GM21528 (cell line): Measurements from ENCODE around the gene ABHD2.
"Not testable (repeated sequence)": the region's sequence is repeated elsewhere in the genome, so short reads cannot be mapped to it uniquely, and the experiment has no call there.

Source experiments
- ATAC-seq: cut with Tn5 transposase; IDR thresholded peaks from one replicate; pipeline ENCODE4 v1.9.1; 2021; ENCODE audit warnings: mild to moderate bottlenecking, moderate library complexity; ENCODE audit not compliant: unreplicated experiment, low FRiP score

Gene ABHD2

GRCh38 chr15:89074402-89075012, 13.7 kb upstream of the ABHD2 start:
- ATAC-seq = no peak

DNA sequence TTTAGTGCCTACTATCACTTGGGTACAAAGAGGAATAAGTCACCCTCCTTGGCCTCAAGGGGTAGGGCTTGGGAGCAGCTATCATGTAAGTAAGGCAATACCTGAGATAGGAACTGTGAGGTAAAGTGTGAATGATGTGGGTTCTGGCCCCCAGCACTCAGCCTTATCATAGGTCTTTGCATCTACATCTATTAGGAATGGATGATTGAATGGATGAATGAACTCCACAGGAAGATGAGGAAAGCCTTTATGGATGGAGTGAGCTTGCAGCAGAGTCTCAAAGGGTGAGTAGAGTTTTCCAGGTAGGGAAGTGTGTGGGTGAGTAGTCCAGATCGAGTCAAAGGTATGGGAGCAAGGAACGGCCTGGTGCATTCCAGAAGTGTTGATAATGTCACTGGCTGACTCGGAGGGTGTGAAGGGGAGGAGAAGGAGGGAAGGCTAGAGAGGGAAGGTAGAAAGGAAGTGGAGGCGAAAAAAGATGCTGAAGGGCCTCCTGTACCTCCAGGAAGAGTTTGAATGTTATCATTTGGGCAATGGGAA, 13.1 kb upstream of the ABHD2 start:
- ATAC-seq = no peak

GRCh38 chr15:89075846-89076245, 12.4 kb upstream of the ABHD2 start:
- no peak for ATAC-seq

- ATAC-seq = no peak
Measured at GRCh38 chr15:89077750-89078149, 10.5 kb upstream of the ABHD2 start.

DNA sequence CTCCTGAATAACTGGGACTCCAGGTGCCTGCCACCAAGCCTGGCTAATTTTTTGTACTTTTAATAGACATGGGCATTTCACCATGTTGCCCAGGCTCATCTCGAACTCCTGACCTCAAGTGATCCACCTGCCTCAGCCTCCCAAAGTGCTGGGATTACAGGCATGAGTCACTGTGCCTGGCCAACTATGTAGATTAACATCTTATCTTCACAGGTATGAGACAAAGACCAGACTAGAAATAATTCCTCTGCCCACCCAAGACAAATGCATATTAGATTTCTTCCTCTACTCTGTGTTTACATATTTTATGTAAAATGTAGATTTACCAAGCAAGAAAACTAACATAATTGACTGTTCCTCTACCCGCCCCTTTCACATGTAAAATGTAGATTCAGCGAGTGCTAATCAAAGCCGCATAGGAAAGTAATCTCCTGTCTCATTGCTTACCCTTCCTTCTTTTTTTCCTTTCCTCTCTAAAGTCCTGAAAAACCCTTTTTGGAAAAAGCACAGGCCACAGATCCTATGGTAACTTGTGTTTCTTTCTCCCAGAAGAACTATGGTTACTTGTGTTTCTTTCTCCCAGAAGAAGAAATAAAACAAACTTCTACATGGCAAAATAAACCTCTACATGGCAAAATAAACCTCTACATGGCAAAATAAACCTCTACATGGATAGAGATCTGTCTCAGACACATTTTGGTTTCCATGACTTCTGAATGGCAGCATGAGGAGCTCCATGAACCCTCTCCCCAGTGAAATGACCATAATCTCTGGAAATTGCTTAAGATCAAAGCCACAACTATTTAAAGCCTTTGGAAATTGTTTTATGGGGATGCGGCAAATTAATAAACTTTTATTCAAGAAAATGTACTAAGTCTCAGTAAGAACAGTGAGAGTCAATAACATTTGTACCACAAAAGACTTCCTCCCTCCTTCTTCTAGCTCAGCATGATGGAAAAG, 9.1 kb upstream of the ABHD2 start:
- no peak for ATAC-seq

- ATAC-seq = no peak
Measured at GRCh38 chr15:89081878-89082277, 6.4 kb upstream of the ABHD2 start.

DNA sequence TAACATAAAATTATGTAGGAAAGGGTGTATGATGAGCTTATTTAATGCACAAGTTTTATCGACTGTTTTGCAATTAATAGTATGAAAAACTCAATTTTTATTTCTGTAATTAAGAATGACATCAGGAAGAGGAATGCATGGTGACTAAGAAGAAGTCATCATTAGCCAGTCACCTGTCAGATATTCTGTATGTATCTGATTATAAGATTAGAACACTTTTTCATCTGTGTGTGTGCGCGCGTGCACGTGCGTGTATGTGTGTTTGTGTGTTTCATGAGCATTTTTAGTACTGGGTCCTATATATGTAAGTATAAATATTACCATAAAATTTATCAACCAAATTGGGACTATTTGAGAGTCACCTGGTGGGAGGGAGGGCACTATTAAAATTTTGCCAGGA, 5.0 kb upstream of the ABHD2 start:
- ATAC-seq = no peak

DNA sequence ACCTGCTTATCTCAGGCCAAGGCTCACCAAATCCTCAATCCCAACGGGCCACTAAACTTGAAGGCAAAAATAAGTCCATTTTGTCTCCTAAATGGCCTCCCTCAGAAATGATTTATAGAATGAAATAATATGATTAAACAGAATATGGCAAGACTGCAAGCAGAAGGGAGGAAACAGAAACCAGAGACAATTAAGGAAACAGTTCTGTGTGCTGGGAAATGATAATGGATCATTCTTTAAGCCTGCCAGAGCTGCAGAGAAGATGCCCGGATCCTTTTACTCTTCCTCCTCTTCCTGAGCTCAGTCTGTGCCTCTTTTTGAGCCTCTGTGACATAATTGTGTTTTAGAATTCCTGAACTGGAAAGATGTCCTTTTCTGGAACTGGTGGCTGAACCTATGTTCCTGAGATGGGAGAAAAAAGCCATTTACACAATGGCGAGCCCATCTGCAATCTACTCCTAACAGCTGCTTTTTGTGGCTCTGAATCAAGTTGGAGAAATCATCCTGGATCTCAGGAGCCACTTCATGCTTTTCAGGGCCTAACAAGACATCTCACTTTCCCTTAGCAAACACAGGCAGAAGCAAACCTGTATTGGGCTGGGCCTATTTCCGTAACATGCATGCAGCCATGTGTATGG, 2.8 kb upstream of the ABHD2 start:
- no peak for ATAC-seq

DNA sequence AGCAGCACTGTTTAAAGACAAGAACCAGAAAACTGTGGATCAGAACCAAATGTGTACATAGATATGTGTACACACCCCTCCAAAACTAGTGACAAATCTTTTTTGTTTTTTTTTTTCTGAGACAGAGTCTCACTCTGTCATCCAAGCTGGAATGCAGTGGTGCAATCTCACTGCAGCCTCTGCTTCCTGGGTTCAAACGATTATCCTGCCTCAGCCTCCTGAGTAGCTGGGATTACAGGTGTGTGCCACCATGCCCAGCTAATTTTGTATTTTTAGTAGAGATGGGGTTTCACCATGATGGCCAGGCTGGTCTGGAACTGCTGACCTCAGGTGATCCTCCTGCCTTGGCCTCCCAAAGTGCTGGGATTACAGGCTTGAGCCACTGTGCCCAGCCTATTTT, 2.3 kb upstream of the ABHD2 start:
- not testable (repeated sequence) for ATAC-seq

- not testable (repeated sequence) for ATAC-seq
Measured at GRCh38 chr15:89086390-89086789, 1.9 kb upstream of the ABHD2 start.

GRCh38 chr15:89087161-89087829, 961 bp upstream of the ABHD2 start:
- ATAC-seq = no peak

DNA sequence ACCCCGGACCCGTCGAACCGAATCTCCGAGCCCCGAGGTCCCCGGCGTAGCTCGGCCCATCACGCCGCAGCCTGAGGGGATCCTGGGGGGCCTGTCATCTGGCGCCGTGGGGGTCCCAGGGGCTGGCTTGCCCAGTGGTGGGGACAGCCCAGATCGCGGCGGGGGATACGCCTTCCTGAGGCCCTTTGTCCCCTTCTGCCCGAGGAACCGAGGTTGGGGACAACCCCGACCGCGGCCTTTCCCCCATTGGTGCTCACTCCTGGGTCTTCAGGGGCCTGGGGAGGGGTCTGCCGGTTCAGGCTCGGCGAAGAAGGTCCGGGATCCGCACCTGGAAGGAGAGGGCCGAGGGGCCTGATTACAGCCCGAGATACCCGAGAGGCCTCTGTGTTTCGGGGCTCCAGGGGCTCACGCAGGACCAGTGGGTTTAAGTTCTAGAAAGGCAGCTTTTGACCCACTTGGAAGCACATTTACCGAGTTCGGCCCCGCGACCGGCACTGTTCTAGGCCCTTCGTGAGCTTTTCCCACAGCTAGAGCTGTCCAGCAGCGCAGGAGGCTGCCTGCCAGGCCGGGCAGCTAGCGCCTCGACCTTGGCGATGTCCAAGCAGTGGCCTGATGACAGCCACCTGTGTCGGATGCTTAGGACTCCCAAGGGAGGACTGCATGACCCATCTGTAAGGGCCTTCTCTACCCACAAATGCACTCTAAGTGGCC, 504 bp downstream of the ABHD2 start:
- ATAC-seq = peak; percentile 3

- ATAC-seq = no peak
Measured at GRCh38 chr15:89089316-89090230, 1.3 kb downstream of the ABHD2 start.

GRCh38 chr15:89090791-89091626, 2.8 kb downstream of the ABHD2 start:
- ATAC-seq = no peak

DNA sequence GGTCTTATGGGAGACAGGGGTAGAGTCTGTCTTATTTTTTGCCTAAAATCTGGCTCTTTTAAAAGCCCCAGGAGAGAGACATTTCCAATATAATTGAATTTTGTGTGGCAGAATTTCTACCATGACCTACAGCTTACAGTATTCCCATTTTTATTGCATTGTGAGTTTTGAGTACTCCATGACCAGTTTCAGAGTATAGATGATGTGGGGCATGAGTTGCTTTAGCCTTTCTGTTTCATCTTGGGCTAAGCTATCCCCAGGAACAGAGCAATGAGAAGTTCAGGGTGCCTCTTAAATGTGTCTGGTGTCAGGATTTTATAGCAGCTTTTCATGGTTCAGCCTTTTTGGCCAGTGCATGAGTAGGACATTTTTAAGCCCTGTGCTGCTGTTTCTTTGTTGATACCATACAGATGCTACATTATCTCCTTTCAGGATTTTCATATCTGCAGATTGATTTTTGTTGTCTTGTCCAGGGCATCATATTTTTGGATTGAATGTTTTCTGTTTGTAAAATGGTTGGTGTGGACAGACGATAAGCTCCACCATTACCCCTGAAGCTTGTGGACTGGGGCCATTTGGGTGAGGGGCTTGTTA, 3.5 kb downstream of the ABHD2 start:
- no peak for ATAC-seq

DNA sequence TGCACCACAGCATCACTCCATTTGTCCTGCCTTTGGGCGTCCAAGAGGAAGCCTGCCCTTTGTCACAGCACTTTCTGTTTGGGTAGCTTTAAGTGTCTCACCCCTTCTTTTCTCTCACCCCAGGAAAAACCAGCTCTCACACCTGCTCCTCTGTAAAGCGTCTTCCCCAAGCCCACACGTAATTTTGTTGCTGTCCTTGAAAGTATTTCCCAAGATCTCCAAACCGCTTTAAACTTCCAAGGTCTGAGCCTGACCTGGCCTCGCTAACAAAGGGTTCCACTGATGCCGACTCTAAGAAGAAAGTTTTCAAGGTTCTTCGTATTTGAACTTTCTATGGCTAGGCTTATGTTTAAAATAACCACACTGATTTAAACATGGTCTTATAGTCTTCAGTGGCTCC, 5.3 kb downstream of the ABHD2 start:
- ATAC-seq = no peak

GRCh38 chr15:89095073-89095472, 6.8 kb downstream of the ABHD2 start:
- no peak for ATAC-seq

GRCh38 chr15:89095556-89095955, 7.3 kb downstream of the ABHD2 start:
- no peak for ATAC-seq
